GM06990 (cell line): ENCODE data around the gene SFT2D3.

Experiments
- DNase-seq: peaks from one replicate; pipeline ENCODE4 v3.0.0-alpha.2; 2011; ENCODE audit not compliant: insufficient read length; ENCODE audit errors: extremely low read depth
- H3K27me3 ChIP-seq: replicated peaks from 2 replicates; pipeline ENCODE4 v1.6.0; 2011; ENCODE audit warnings: low read length; ENCODE audit not compliant: control insufficient read depth, insufficient read depth
- H3K36me3 ChIP-seq: 2 replicates; pipeline ENCODE4 v1.5.1; 2011; ENCODE audit warnings: low read length; ENCODE audit not compliant: control insufficient read depth, insufficient read depth
- H3K4me3 ChIP-seq: replicated peaks from 2 replicates; pipeline ENCODE4 v1.5.1; 2011; ENCODE audit warnings: low read depth, mild to moderate bottlenecking, control low read depth, low read length
- CTCF ChIP-seq: IDR thresholded peaks from 2 replicates; pipeline ENCODE4 v1.5.1; 2011; ENCODE audit warnings: low read length, control low read depth, mild to moderate bottlenecking, inconsistent platforms; ENCODE audit not compliant: insufficient read depth, poor library complexity, severe bottlenecking

Gene SFT2D3

GRCh38 chr2:127678991-127679390 lies 22.3 kb upstream of the SFT2D3 start:
- Histone ChIP-seq H3K36me3 (no peaks in the 10 kb centered on the region), H3K4me3 (no peak overlapping the region), H3K27me3 (peaks cover 3% of the 10 kb centered on the region)
- TF ChIP-seq CTCF = no peak
- no peak for DNase-seq

- Histone ChIP-seq H3K27me3 (peaks cover 3% of the 10 kb centered on the region), H3K4me3 (no peak overlapping the region), H3K36me3 (no peaks in the 10 kb centered on the region)
- DNase-seq = no peak
- TF ChIP-seq CTCF = no peak
Observed at GRCh38 chr2:127679680-127680361, 21.5 kb upstream of the SFT2D3 start.

- Histone ChIP-seq H3K36me3 (no peaks in the 10 kb centered on the region), H3K4me3 (no peak overlapping the region), H3K27me3 (peaks cover 3% of the 10 kb centered on the region)
- no peak for DNase-seq
- no peak for TF ChIP-seq CTCF
Observed at GRCh38 chr2:127680706-127681287, 20.5 kb upstream of the SFT2D3 start.

GRCh38 chr2:127681288-127681804 lies 20.0 kb upstream of the SFT2D3 start:
- TF ChIP-seq CTCF = no peak
- no peak for DNase-seq
- Histone ChIP-seq H3K4me3 (no peak overlapping the region), H3K27me3 (peaks cover 3% of the 10 kb centered on the region), H3K36me3 (no peaks in the 10 kb centered on the region)

- no peaks in the 10 kb centered on the region for H3K36me3 ChIP-seq
- no peak for TF ChIP-seq CTCF
- no peak overlapping the region for H3K4me3 ChIP-seq
- H3K27me3 ChIP-seq = no peaks in the 10 kb centered on the region; the same call in 1 of the 2 replicates
- no peak for DNase-seq
Observed at GRCh38 chr2:127681976-127682857, 19.1 kb upstream of the SFT2D3 start.
